Glomerular endothelial cell (primary cell): ENCODE measurements around the gene SLC35D2. TPM values are rescaled to one million over a fixed set of nuclear protein-coding genes. Genes with fewer than 3 reads are reported as not detected.
"Not testable (repeated sequence)": the region's sequence is repeated elsewhere in the genome, so short reads cannot be mapped to it uniquely, and the experiment has no call there.

Experiments
- DNase-seq: peaks from one replicate; pipeline ENCODE4 v3.0.0-alpha.2; 2011; ENCODE audit warnings: low read depth, low spot score; ENCODE audit errors: extremely low read depth
- total RNA-seq: library from RNA; depleted of rRNA; stranded (reverse); fragments of >200 nt; gene quantifications from 2 replicates; pipeline ENCODE4 v1.2.3, GENCODE V29; 2015

Gene SLC35D2
- total RNA-seq, 1 donor from 2014 or later = 27.4 TPM

GRCh38 chr9:96400132-96400910 lies 16.8 kb upstream of the SLC35D2 start:
- DNase-seq = no peak

- no peak for DNase-seq
These were observed 15.8 kb upstream of the SLC35D2 start for GRCh38 chr9:96399325-96399633.

GRCh38 chr9:96398582-96399324 lies 15.2 kb upstream of the SLC35D2 start:
- no peak for DNase-seq

GRCh38 chr9:96395964-96396363 lies 12.5 kb upstream of the SLC35D2 start:
- DNase-seq = no peak

- no peak for DNase-seq
These were observed 11.5 kb upstream of the SLC35D2 start for GRCh38 chr9:96394832-96395496.

- DNase-seq = no peak
These were observed 8.8 kb upstream of the SLC35D2 start for GRCh38 chr9:96392263-96392662.

- no peak for DNase-seq
These were observed 7.7 kb upstream of the SLC35D2 start for GRCh38 chr9:96391021-96391765.

GRCh38 chr9:96388144-96388543 lies 4.6 kb upstream of the SLC35D2 start:
- DNase-seq = no peak

- no peak for DNase-seq
These were observed 2.6 kb upstream of the SLC35D2 start for GRCh38 chr9:96386157-96386556.

- no peak for DNase-seq
These were observed 709 bp downstream of the SLC35D2 start for GRCh38 chr9:96382839-96383164.

GRCh38 chr9:96382175-96382574 lies 1.3 kb downstream of the SLC35D2 start:
- no peak for DNase-seq

GRCh38 chr9:96381696-96382095 lies 1.8 kb downstream of the SLC35D2 start:
- no peak for DNase-seq

GRCh38 chr9:96381125-96381524 lies 2.4 kb downstream of the SLC35D2 start:
- no peak for DNase-seq

GRCh38 chr9:96379461-96379860 lies 4.0 kb downstream of the SLC35D2 start:
- DNase-seq = no peak

- no peak for DNase-seq
These were observed 5.3 kb downstream of the SLC35D2 start for GRCh38 chr9:96378187-96378586.

GRCh38 chr9:96376891-96377874 lies 6.3 kb downstream of the SLC35D2 start:
- no peak for DNase-seq

GRCh38 chr9:96375507-96375906 lies 8.0 kb downstream of the SLC35D2 start:
- not testable (repeated sequence) for DNase-seq

- no peak for DNase-seq
These were observed 15.6 kb downstream of the SLC35D2 start for GRCh38 chr9:96367943-96368342.

GRCh38 chr9:96363175-96363967 lies 20.1 kb downstream of the SLC35D2 start:
- DNase-seq = no peak
